AG04450 (cell line): ENCODE results near the gene PRKAR2B. TPM values are rescaled to one million over a fixed set of nuclear protein-coding genes. Genes with fewer than 3 reads are reported as not detected.

ENCODE experiments used
- CTCF ChIA-PET: fragments of 300-600, 350-600 bp; formaldehyde crosslinking; extraction: SDS; loops from one replicate; lab custom pipeline; 2022; ENCODE audit warnings: antibody characterized with exemption, inconsistent platforms; lab: Charles Lee
- POLR2A ChIA-PET: fragments of 350-600 bp; formaldehyde crosslinking; extraction: SDS; loops from one replicate; lab custom pipeline; 2021; ENCODE audit warnings: antibody characterized with exemption, inconsistent platforms; lab: Yijun Ruan, JAX
- DNase-seq: peaks from one replicate; pipeline ENCODE4 v3.0.0-alpha.2; 2011; ENCODE audit warnings: low read depth, low spot score
- H3K27ac ChIP-seq: one replicate; pipeline ENCODE4 v1.5.1; 2012; ENCODE audit warnings: low read depth, low read length, control low read depth
- H3K27me3 ChIP-seq: one replicate; pipeline ENCODE4 v1.6.0; 2012; ENCODE audit warnings: low read length; ENCODE audit not compliant: control insufficient read depth, insufficient read depth
- H3K4me3 ChIP-seq: 2 replicates; pipeline ENCODE4 v1.5.1; 2011; ENCODE audit warnings: mild to moderate bottlenecking, low read depth, low read length, control low read depth
- H3K9me3 ChIP-seq: 2 replicates; pipeline ENCODE4 v1.5.1; 2012; ENCODE audit warnings: low read length; ENCODE audit not compliant: control insufficient read depth, insufficient read depth
- CTCF ChIP-seq: IDR thresholded peaks from 2 replicates; pipeline ENCODE4 v1.5.1; 2011; ENCODE audit warnings: low read depth, low read length, control low read depth, inconsistent platforms
- polyA plus RNA-seq: library from polyadenylated mRNA; depleted of rRNA; stranded (reverse); fragments of >200 nt; gene quantifications from 2 replicates; pipeline ENCODE4 v1.2.3, GENCODE V29; 2011

PRKAR2B gene
- polyA plus RNA-seq, 1 experiment = 13.0 TPM

GRCh38 chr7:107001490-107001889, 43.0 kb upstream of the PRKAR2B start:
- ChIA-PET POLR2A (no interaction called here), CTCF (no interaction called here)
- no peaks in the 10 kb centered on the region for H3K9me3 ChIP-seq
- no peaks in the 10 kb centered on the region for H3K27me3 ChIP-seq
- no peak for TF ChIP-seq CTCF
- no peak overlapping the region for H3K27ac ChIP-seq
- no peak for DNase-seq
- no peak overlapping the region for H3K4me3 ChIP-seq

GRCh38 chr7:107002126-107002525, 42.4 kb upstream of the PRKAR2B start:
- Histone ChIP-seq H3K9me3 (no peaks in the 10 kb centered on the region), H3K4me3 (no peak overlapping the region), H3K27ac (no peak overlapping the region), H3K27me3 (no peaks in the 10 kb centered on the region)
- POLR2A ChIA-PET = no interaction called here
- DNase-seq = no peak
- CTCF ChIA-PET = no interaction called here
- no peak for TF ChIP-seq CTCF

DNA sequence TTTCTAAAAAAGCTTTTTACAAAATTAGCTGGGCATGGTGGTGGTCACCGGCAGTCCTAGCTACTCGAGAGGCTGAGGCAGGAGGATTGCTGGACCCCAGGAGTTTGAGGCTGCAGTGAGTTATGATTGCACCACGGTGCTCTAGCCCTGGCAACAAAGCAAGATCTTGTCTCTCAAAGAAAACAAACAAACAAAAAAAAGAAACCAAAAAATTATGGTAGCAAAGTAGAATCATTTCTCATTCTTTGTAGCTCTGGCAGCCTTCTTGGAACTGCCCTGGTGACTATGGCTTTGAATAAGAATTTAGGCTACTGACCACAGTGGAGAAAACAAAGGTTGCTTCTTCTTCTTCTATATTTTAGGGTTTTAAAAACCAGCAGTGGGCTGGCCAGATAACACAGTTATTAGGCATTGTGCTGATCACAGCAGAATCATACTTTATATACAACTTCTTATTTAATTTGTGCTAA, 41.9 kb upstream of the PRKAR2B start:
- CTCF ChIA-PET = no interaction called here
- no peaks in the 10 kb centered on the region for H3K9me3 ChIP-seq
- no peak for TF ChIP-seq CTCF

DNA sequence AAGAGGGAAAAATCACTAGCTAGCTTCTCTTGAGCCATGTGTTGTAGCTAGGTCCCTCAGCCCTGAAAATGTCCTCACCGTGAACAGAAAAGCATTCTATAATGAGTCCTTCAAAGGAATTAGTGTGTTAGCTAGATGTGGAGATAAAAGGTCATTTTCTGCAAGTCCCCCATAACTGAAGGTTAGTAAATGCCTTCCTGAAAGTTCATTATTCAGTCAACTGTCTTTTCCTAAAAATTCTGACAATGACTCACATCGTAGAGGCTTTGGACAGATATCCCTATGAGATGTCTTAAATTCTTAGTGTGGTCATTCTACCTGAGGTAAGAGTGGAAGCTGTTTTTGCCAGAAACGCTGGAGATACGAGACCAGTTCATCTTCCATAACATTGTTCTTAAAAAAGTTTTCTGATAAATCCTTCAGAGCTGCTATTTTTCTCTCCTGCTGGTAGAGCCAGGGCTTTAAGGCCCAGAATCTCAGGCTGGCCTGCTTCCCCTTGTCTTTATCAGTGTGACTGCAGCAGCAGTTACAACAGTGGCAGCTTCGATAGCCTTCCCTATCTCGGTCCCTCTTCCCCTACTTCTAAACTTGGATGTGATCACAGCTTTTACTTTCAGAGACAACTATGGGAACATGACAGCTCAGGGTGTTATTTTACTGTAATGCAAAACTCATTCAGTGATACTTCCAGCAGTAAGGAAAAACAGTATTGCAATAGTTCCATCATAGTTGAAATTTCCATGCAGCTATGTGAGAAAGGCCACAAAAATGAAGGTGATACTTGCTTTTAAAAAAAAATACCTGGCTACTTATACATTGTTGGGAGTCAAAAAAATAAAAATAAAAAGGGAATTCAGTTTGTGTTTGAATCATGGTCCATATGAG, 37.3 kb upstream of the PRKAR2B start:
- ChIA-PET CTCF (interaction anchor here (0.6 to 1.0 kb wide), 2 partner anchors 14 to 19 kb away, joined by 3 read pairs; no protein-coding TSS in a partner anchor), POLR2A (no interaction called here)
- H3K27me3 ChIP-seq = no peaks in the 10 kb centered on the region
- H3K27ac ChIP-seq = no peak overlapping the region
- no peaks in the 10 kb centered on the region for H3K9me3 ChIP-seq
- no peak overlapping the region for H3K4me3 ChIP-seq
- DNase-seq = no peak
- TF ChIP-seq CTCF = no peak

More for the DNA sequence above, 41.9 kb upstream of the PRKAR2B start:
- no peak overlapping the region for H3K4me3 ChIP-seq
- H3K27me3 ChIP-seq = no peaks in the 10 kb centered on the region
- H3K27ac ChIP-seq = no peak overlapping the region
- POLR2A ChIA-PET = no interaction called here
- DNase-seq = no peak

DNA sequence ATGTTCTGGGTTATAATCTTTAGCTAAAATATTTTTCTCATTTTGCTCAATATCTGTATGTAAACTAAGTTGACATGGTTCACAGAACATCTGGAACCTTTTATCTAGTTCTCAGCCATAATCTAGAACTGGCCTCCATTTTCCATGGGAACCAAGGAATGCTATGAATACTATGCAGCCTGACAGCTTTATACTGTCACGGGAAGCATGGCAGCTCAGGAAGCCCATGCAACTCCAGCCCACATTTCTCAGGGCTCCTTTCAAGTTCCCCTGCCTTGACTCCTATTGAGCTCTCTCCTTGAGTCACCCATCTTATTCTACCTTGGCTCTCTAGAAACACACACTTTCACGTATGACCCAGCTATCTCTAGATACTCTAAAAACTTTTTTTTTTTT, 36.6 kb upstream of the PRKAR2B start:
- Histone ChIP-seq H3K27me3 (no peaks in the 10 kb centered on the region), H3K4me3 (no peak overlapping the region), H3K9me3 (no peaks in the 10 kb centered on the region), H3K27ac (no peak overlapping the region)
- ChIA-PET CTCF (interaction anchor here (0.6 to 1.0 kb wide), 2 partner anchors 13 to 18 kb away, joined by 3 read pairs; no protein-coding TSS in a partner anchor), POLR2A (no interaction called here)
- TF ChIP-seq CTCF = no peak
- DNase-seq = no peak
